Measurements from ENCODE around the gene GPA33. TPM values are rescaled to one million over a fixed set of nuclear protein-coding genes. Genes with fewer than 3 reads are reported as not detected.
"Not testable (repeated sequence)": the region's sequence is repeated elsewhere in the genome, so short reads cannot be mapped to it uniquely, and the experiment has no call there.

GPA33 gene
- total RNA-seq, 4 donors from 2014 or later: 0.10 TPM; not detected in 3

- 71 to 75% methylated on average over 8 of the region's 8 CpGs for WGBS, 2 donors
- no peak overlapping the region for H3K4me3 ChIP-seq (ENCODE audit: low read depth, poor library complexity, severe bottlenecking)
- TF ChIP-seq POLR2A (IDR thresholded peaks at IDR 0.05): no peak
- no peak for TF ChIP-seq CTCF (IDR thresholded peaks at IDR 0.05)
- DNase-seq (ENCODE audit: low spot score in 2 of 2): no peak
- intact Hi-C loops (cut with DNase I; ENCODE audit: low total_unique reads): loop anchor here (10.0 kb wide), 1 partner anchor 138 kb away; no protein-coding TSS in a partner anchor
Measured at GRCh38 chr1:167052389-167052788, 37.8 kb downstream of the GPA33 start.

GRCh38 chr1:167051907-167052306 lies 38.3 kb downstream of the GPA33 start:
- intact Hi-C loops (cut with DNase I; ENCODE audit: low total_unique reads): loop anchor here (10.0 kb wide), 1 partner anchor 137 kb away; no protein-coding TSS in a partner anchor
- TF ChIP-seq CTCF (IDR thresholded peaks at IDR 0.05): no peak
- TF ChIP-seq POLR2A (IDR thresholded peaks at IDR 0.05): no peak
- 93 to 94% methylated on average over 5 of the region's 5 CpGs for WGBS, 2 donors
- no peak overlapping the region for H3K4me3 ChIP-seq (ENCODE audit: low read depth, poor library complexity, severe bottlenecking)
- DNase-seq (ENCODE audit: low spot score in 2 of 2): no peak

GRCh38 chr1:167043752-167044488 lies 46.3 kb downstream of the GPA33 start:
- DNase-seq (ENCODE audit: low spot score in 2 of 2): no peak
- TF ChIP-seq POLR2A (IDR thresholded peaks at IDR 0.05): no peak
- no peak for TF ChIP-seq CTCF (IDR thresholded peaks at IDR 0.05)
- no peak overlapping the region for H3K4me3 ChIP-seq (ENCODE audit: low read depth, poor library complexity, severe bottlenecking)

GRCh38 chr1:167033646-167034045 lies 56.5 kb downstream of the GPA33 start:
- DNase-seq (ENCODE audit: low spot score in 2 of 2): no peak
- 66 to 70% methylated on average over 2 of the region's 2 CpGs for WGBS, 2 donors
- intact Hi-C loops (cut with DNase I; ENCODE audit: low total_unique reads): no loop called here
- no peak overlapping the region for H3K4me3 ChIP-seq (ENCODE audit: low read depth, poor library complexity, severe bottlenecking)
- TF ChIP-seq CTCF (IDR thresholded peaks at IDR 0.05): no peak
- no peak for TF ChIP-seq POLR2A (IDR thresholded peaks at IDR 0.05)

More at GRCh38 chr1:167043752-167044488, 46.3 kb downstream of the GPA33 start:
- intact Hi-C loops (cut with DNase I; ENCODE audit: low total_unique reads): no loop called here
- 12 to 29% methylated on average over 21 of the region's 21 CpGs for WGBS, 2 donors

GRCh38 chr1:167029553-167029952 lies 60.6 kb downstream of the GPA33 start:
- intact Hi-C loops (cut with DNase I; ENCODE audit: low total_unique reads); H3K4me3 ChIP-seq (ENCODE audit: low read depth, poor library complexity, severe bottlenecking); DNase-seq (ENCODE audit: low spot score in 2 of 2): not testable (repeated sequence)
- WGBS, 2 donors: 93% methylated on average over 27 of the region's 27 CpGs

GRCh38 chr1:167022384-167022783 lies 67.8 kb downstream of the GPA33 start:
- no peak for DNase-seq (ENCODE audit: low spot score in 2 of 2)
- TF ChIP-seq POLR2A (IDR thresholded peaks at IDR 0.05) (no peak), CTCF (IDR thresholded peaks at IDR 0.05) (no peak)
- intact Hi-C loops (cut with DNase I; ENCODE audit: low total_unique reads): no loop called here
- WGBS, 2 donors: 95 to 98% methylated on average over 1 of the region's 1 CpG
- H3K4me3 ChIP-seq (ENCODE audit: low read depth, poor library complexity, severe bottlenecking): no peak overlapping the region
